Brain microvascular endothelial cell (primary cell): ENCODE data around the gene RTL1.

Source experiments
- DNase-seq: peaks from one replicate; pipeline ENCODE4 v3.0.0-alpha.2; 2020
- H3K27ac ChIP-seq: fragments of 250-450 bp; sonication (Bioruptor Pico); 2 replicates; pipeline ENCODE4 v1.5.1; 2020; ENCODE audit warnings: mild to moderate bottlenecking, moderate library complexity
- H3K27me3 ChIP-seq: fragments of 250-450 bp; sonication (Bioruptor Pico); replicated peaks from 2 replicates; pipeline ENCODE4 v1.5.1; 2020; ENCODE audit warnings: mild to moderate bottlenecking
- H3K36me3 ChIP-seq: fragments of 250-450 bp; sonication (Bioruptor Pico); replicated peaks from 2 replicates; pipeline ENCODE4 v1.5.1; 2020; ENCODE audit warnings: mild to moderate bottlenecking
- H3K4me3 ChIP-seq: 2 replicates; pipeline ENCODE4 v1.5.1; 2011; ENCODE audit warnings: low read depth, mild to moderate bottlenecking, control low read depth, low read length, moderate library complexity
- in situ Hi-C: cut with HindIII; loops from 2 replicates; pipeline ENCODE4 v1.10.0; 2017; ENCODE audit warnings: low sequenced_read_pairs, low pct_ligation_motif_present
- TF ChIP-seq, protein P1 (sequence below): IDR thresholded peaks from 2 replicates; pipeline ENCODE4 v1.5.1; 2011; ENCODE audit warnings: low read depth, mild to moderate bottlenecking, moderate library complexity, low read length, control low read depth, inconsistent platforms; ENCODE audit errors: missing control alignments

RTL1 gene

GRCh38 chr14:100911665-100912316 lies 8.3 kb upstream of the RTL1 start:
- no peak for DNase-seq
- Histone ChIP-seq H3K4me3 (no peak overlapping the region), H3K27ac (no peak overlapping the region), H3K36me3 (peaks cover 55% of the 10 kb centered on the region), H3K27me3 (no peaks in the 10 kb centered on the region)
- TF ChIP-seq, protein P1, sequence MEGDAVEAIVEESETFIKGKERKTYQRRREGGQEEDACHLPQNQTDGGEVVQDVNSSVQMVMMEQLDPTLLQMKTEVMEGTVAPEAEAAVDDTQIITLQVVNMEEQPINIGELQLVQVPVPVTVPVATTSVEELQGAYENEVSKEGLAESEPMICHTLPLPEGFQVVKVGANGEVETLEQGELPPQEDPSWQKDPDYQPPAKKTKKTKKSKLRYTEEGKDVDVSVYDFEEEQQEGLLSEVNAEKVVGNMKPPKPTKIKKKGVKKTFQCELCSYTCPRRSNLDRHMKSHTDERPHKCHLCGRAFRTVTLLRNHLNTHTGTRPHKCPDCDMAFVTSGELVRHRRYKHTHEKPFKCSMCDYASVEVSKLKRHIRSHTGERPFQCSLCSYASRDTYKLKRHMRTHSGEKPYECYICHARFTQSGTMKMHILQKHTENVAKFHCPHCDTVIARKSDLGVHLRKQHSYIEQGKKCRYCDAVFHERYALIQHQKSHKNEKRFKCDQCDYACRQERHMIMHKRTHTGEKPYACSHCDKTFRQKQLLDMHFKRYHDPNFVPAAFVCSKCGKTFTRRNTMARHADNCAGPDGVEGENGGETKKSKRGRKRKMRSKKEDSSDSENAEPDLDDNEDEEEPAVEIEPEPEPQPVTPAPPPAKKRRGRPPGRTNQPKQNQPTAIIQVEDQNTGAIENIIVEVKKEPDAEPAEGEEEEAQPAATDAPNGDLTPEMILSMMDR = no peak
- in situ Hi-C loops = no loop called here

GRCh38 chr14:100910888-100911664 lies 7.6 kb upstream of the RTL1 start:
- Histone ChIP-seq H3K36me3 (peaks cover 62% of the 10 kb centered on the region), H3K27me3 (no peaks in the 10 kb centered on the region), H3K4me3 (no peak overlapping the region), H3K27ac (no peak overlapping the region)
- in situ Hi-C loops = no loop called here
- DNase-seq = no peak
- TF ChIP-seq, protein P1 = no peak

DNA sequence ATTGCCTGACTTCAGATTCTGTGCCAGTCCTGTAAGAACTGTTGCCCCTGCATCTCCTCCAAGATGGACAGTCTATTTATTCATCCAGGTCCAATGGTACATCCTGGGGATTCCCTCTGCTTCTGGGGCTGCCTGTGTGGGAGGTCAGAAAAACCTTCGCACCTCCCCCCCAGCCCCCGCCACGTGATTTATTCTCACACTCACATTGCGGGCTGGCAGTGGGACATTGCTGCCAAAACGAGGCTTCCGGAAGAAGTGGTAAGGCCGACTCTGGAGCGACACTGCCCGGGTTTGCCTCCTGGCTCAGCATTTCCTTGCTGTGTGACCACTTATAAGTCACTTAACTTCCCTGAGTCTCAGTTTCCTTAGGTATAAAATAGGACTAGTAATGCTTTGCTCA lies 5.9 kb upstream of the RTL1 start:
- H3K27me3 ChIP-seq = no peaks in the 10 kb centered on the region
- in situ Hi-C loops = no loop called here

DNA sequence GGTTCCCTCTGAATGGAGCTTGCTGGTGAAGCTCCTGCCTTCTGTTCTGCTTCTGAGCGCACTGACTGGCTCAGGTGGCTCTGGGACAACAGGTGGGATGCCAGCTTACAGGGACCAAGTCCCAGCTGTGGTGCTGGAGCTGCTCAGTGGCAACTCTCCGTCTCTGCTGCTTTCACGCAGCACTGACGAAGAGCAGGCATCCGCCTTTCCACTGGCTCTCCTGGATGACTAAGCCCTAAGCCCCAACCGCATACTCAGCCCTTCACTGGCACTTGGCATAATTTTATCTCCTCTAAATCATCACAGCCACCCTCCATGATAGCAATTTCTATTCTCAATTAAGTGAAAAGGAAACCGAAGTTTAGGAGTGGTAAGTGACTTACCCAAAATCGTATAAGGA lies 3.7 kb upstream of the RTL1 start:
- Histone ChIP-seq H3K27ac (no peak overlapping the region), H3K27me3 (peaks cover 2% of the 10 kb centered on the region), H3K36me3 (peaks cover 55% of the 10 kb centered on the region), H3K4me3 (no peak overlapping the region)
- in situ Hi-C loops = no loop called here
- TF ChIP-seq, protein P1 = no peak
- DNase-seq = no peak

More for the DNA sequence above, 5.9 kb upstream of the RTL1 start:
- no peak overlapping the region for H3K4me3 ChIP-seq
- no peak for DNase-seq
- TF ChIP-seq, protein P1 = no peak
- no peak overlapping the region for H3K27ac ChIP-seq
- peaks cover 49% of the 10 kb centered on the region for H3K36me3 ChIP-seq

DNA sequence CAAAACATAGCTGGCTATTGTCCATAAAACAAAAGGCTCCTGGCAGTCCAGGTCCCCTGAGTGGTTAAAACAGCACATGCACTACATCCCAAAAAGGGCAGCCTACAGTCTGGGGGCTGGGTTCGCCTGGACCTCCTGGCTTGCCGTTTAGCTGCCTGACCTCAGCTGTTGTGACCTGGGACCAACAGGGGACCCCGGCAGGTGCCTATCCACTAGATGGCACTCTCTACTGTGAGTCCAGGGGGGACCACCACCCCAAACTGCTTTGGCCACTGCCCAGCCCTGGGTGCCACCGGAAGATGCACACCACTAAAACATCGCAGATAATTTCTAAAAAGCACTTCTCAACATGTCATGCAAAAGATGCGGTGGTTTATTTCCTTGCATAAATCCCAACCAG lies 2.9 kb upstream of the RTL1 start:
- Histone ChIP-seq H3K4me3 (no peak overlapping the region), H3K27me3 (peaks cover 2% of the 10 kb centered on the region), H3K27ac (no peak overlapping the region), H3K36me3 (peaks cover 61% of the 10 kb centered on the region)
- DNase-seq = no peak
- TF ChIP-seq, protein P1 = peak; percentile 55
- in situ Hi-C loops = no loop called here
